Renal cortical epithelial cell (primary cell): ENCODE data around the gene RAET1E. TPM values are rescaled to one million over a fixed set of nuclear protein-coding genes. Genes with fewer than 3 reads are reported as not detected.
A peak's percentile ranks its signal among the peaks of the same experiment; 100 is the strongest.
"Not testable (repeated sequence)": the region's sequence is repeated elsewhere in the genome, so short reads cannot be mapped to it uniquely, and the experiment has no call there.

Experiments
- DNase-seq: peaks from one replicate; pipeline ENCODE4 v3.0.0-alpha.2; 2011; ENCODE audit warnings: low read depth
- total RNA-seq: library from RNA; depleted of rRNA; stranded (reverse); fragments of >200 nt; gene quantifications from 2 replicates; pipeline ENCODE4 v1.2.3, GENCODE V29; 2014

RAET1E gene
- total RNA-seq, 1 donor from 2014 or later: not detected

DNA sequence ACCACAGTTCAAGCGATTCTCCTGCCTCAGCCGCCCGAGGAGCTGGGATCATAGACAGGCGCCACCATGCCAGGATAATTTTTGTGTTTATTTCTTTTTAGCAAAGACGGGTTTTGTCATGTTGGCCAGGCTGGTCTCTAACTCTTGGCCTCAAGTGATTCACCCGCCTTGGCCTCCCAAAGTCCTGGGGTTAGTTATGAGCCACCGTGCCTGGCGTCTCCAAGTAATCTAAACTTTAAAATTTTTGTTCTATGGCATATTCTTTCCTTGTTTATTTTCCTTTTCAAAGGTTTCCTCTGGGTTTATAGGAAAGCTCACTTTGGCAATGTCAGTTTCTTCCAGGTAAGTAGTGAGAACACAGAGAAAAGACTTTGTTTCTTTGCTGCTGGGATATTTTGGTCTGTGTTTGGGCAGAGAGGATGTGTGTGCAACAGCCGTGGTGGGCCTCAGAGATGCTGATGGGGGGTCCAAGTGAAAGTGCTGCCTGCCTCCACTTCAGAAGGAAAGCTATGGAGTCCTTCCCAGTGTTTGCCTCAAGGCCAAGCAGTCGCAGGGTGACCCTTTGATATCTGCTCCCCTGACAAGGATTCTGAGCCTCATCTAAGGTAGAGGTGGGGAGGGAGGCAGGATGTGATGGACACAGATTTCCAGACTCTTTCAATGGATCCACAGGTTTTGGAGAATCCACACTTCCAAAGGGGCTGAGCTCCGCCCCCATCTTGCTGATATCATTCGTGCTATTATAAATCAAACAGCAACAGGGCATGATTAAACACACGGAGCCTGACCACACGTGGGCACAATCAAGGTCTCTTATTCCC lies 36.1 kb downstream of the RAET1E start:
- no peak for DNase-seq

DNA sequence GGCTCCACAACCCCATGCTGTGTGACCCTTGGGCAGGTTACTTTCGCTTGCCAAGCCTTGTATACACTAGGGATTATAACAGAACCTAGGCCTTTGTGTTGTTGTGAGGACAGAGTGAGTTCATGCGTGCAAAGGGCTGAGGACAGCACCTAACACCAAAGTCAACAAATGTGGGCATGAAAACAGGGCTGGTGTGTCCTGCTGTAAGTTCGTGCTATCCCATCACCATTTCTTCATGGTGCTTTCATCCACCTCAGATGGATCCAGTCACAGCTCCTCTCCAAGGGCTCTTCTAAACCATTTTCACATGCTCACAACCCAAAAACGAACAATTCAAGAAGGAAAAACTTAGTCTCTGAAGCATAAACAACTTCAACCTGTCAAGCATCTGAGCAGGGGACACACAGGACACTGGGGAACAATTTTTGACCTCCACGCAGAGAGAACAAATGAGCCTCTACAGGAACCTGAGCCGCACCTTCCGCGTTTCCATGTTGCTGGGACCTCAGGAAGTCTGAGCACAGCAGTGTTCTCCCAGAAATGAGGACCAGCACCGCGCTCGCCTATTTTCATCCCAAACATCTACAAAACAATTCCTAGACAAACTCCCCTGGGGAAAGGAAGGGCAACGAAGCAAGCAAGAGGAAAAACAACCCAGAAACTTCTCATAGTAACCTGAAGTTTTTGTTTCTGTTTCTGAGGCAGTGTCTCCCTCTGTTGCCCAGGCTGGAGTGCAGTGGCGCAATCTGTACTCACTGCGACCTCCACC lies 36.9 kb downstream of the RAET1E start:
- peak; percentile 53 for DNase-seq

- no peak for DNase-seq
Measured at GRCh38 chr6:149860513-149860833, 37.4 kb downstream of the RAET1E start.

DNA sequence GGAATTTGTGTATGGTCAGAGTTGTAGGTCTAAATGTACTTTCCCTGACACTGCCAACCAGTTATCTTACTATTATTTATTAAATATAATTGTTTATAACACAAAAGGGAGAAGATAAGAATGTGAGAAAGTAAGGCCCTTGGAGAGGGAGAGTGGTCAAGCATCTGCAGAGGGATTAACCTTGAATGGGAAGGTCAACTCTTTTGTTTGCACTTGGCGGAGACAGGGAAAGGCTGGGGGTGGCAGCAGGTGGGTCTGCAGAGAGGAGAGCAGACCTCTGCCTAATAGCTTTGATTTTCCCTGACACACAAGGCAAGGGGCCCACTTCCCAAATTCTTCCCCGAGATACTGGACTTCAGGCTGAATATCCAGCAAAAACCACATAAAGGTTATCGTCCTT lies 38.0 kb downstream of the RAET1E start:
- DNase-seq: no peak

GRCh38 chr6:149859368-149859767 lies 38.5 kb downstream of the RAET1E start:
- peak; percentile 86 for DNase-seq

GRCh38 chr6:149857541-149857940 lies 40.4 kb downstream of the RAET1E start:
- no peak for DNase-seq

DNA sequence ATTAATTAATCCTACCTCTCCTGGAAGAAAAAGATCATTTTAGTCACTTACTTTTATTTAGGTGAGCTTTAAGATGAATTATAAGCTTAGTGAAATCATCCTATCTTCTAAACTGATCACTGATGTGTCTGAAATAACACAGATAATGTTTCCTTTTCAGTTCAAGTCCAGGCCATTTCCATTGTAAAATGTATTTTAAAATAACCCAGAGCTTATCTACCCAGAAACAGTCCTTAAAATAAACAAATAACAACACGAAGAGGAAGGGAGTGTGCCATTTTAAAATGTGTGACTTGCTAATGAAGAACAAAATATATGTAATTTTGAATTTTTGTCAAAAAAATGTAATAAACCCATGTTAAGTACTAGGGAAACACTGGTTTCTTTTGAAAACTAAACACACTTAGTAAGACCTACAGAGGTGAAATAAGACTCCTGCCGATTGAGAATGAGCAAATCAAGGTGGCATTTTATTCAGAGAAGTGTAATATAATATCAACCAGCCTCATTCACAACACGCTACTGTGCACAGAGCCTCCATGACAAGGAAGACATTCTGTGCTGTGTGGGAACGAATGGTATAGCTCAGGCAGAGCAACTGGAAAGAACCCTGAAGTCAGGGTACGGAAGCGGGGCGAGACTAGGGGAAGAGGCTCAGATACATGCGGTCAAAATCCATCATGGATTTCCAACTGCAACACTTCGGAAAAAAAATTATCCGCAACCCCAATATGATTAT lies 41.5 kb downstream of the RAET1E start:
- DNase-seq: no peak

- DNase-seq: no peak
Measured at GRCh38 chr6:149855741-149856140, 42.2 kb downstream of the RAET1E start.

DNA sequence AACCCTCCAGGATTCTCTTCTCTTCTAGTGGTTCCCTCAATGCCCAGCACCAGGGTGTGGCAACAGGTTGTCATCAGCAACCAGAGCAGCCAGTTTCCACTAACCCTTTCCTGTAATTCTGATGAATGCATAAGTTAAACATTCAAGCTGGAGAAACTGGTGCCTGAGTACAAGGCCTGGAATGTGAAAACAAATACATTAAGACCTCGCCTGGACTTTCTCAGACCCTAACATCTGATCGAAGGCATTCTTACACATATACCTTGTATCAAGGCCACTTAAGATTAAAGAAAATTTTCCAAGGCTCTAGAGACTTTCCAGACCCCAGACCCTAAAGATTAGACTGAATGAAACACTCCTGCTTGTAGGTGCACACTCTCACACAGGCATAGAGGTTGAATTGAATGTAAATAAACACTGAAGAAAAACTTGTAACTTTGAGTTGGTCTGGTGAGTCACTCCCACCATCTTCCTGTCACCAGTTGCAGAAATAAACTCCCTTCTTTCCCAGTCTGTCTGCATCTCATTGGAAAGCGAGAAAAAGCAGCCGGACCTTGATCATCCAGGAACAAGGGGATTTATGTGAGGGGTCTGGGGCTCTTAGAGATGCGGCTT lies 42.8 kb downstream of the RAET1E start:
- peak; percentile 96 for DNase-seq

DNA sequence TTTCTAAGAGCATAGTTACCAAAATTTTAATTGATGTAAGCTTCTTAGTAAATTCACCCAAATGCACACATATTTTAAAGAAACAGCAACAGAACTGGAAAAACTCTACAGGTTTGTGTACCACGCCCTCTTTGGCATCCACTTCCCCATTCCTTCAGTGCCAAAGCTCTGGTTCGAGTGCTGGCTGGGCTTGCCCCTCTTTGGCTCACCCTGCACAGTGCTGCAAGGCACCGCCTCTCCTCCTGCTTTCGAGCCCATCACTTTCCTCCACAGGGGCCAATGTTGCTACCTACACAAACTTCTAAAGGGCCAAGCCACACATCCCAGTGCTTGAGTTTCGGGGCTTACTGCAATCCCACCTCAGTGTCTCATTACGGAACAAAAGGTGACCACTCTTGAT lies 43.4 kb downstream of the RAET1E start:
- DNase-seq: peak; percentile 41

GRCh38 chr6:149854017-149854416 lies 43.9 kb downstream of the RAET1E start:
- DNase-seq: not testable (repeated sequence)

DNA sequence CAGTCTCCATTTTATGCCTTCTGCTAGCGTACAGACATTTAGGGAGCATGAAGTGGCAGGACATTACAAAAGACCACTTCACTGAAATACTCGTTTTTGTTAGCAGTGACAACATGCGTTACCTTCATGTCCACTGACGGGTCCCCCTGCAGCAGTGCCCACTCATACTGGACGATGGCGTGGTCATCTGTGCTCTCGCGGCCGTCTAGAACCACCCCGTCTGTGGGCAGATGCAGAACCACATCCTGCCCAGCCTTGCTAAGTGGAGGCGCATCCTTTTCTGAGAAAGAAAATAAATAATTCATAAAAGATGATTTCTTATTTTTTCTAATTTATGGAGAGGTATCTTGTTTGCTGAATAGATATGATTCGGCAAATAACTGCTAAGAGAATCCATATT lies 45.0 kb downstream of the RAET1E start:
- DNase-seq: no peak

DNA sequence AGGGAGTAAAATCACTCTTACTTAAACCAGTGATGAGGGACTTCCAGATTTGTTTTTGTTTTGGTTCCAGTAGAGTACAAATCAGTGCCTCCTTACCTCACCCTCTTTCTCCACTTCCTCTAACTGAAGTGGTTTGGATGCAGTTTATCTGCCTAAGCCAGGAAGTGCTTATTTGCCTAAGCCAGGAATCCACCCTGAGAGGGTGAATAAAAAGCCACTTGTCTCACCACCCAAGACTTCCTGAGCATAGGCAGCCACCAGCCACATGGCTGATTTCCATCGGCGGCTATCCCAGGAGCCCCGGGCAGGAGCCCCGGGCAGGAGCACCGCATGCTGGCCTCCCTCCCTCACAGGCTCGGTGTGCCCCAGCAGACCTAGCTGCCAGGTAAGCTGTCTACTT lies 45.7 kb downstream of the RAET1E start:
- peak; percentile 55 for DNase-seq

DNA sequence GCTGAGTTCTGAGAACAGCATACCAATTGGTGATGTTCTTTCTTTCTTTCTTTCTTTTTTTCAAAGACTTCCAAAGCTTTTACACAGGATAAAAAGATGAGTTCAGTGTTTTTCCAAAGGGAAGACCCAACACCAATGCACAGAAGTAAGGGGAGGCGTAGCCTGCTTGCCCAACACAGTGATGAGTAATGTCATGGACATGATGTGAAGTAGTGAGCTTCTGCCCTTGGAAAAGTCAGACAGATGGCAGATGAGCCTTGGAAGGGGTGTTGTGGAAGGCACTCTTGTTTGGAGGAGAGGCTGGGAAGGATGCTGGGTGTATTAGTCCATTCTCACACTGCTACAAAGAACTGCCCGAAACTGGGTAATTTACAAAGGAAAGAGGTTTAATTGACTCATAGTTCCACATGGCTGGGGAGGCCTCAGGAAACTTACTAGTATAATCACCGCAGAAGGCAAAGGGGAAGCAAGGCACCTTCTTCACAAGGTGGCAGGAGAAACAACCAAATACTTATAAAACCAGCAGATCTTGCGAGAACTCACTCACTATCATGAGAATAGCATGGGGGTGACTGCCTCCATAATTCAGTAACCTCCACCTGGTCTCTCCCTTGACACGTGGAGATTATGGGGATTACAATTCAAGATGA lies 46.3 kb downstream of the RAET1E start:
- peak; percentile 22 for DNase-seq

DNA sequence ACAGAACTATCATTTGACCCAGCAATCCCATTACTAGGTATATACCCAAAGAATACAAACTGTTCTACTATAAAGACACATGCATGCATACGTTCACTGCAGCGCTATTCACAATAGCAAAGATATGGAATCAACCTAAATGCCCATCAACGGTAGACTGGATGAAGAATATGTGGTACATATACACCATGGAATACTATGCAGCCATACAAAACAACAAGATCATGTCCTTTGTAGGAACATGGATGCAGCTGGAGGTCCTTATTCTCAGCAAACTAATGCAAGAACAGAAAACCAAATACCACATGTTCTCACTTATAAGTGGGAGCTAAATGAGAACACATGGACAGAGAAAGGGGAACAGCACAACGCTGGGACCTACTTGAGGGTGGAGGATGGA lies 49.6 kb downstream of the RAET1E start:
- DNase-seq: not testable (repeated sequence)

Other genes with a start within 250 kb of the RAET1E start
- gene KATNA1, start 249.4 kb downstream of the RAET1E start, total RNA-seq: 29.5 and 36.8 TPM in 2 replicates
- 6.4 and 19.7 TPM in 2 replicates for gene LATS1, start 180.0 kb downstream of the RAET1E start, total RNA-seq
- 18.9 and 29.3 TPM in 2 replicates for gene NUP43, start 151.6 kb downstream of the RAET1E start, total RNA-seq
- 157 and 184 TPM in 2 replicates for gene PCMT1, start 148.4 kb downstream of the RAET1E start, total RNA-seq
- 21.5 and 34.4 TPM in 2 replicates for gene LRP11, start 33.8 kb downstream of the RAET1E start, total RNA-seq
- gene RAET1G, start 25.0 kb upstream of the RAET1E start, total RNA-seq: 0.15 TPM in 1 of 2 replicates, not detected in the other
- gene ULBP2, start 43.9 kb upstream of the RAET1E start, total RNA-seq: 8.2 and 14.4 TPM in 2 replicates
- gene ULBP1, start 65.8 kb upstream of the RAET1E start, total RNA-seq: 0.17 and 0.20 TPM in 2 replicates
- gene RAET1L, start 127.4 kb upstream of the RAET1E start, total RNA-seq: 0.99 and 3.1 TPM in 2 replicates
- gene ULBP3, start 171.0 kb upstream of the RAET1E start, total RNA-seq: 10.3 and 10.9 TPM in 2 replicates
- gene PPP1R14C, start 244.9 kb upstream of the RAET1E start, total RNA-seq: 17.0 and 25.5 TPM in 2 replicates